NCI-H526 treated with DMSO at 0.1 percent for 48 hours (cell line): Measurements from ENCODE around the gene IL15RA.
"Not testable (repeated sequence)": the region's sequence is repeated elsewhere in the genome, so short reads cannot be mapped to it uniquely, and the experiment has no call there.

ENCODE experiments used
- DNase-seq: peaks from one replicate; lab custom pipeline; 2025; lab: John Stamatoyannopoulos, UW

The IL15RA gene

GRCh38 chr10:6006546-6006945, 29.2 kb upstream of the IL15RA start:
- no peak for DNase-seq

GRCh38 chr10:6005856-6006395, 28.6 kb upstream of the IL15RA start:
- no peak for DNase-seq

DNA sequence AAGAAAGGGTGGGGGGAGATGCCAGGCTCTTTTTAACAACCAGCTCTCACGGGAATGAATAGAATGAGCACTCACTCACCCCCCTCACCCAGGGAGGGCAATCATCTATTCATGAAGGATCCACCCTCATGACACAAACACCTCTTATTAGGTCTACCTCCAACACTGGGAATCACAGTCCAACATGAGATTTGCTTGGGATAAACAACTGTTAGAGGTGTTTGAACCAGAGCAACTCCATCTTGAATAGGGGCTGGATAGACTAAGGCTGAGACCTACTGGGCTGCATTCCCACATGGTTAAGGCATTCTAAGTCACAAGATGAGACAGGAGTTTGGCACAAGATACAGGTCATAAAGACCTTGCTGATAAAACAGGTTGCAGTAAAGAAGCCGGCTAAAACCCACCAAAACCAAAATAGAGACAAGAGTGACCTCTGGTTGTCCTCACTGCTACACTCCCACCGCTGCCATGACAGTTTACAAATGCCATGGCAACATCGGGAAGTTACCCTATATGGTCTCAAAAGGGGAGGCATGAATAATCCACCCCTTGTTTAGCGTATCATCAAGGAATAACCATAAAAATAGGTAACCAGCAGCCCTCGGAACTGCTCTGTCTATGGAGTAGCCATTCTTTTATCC, 27.9 kb upstream of the IL15RA start:
- not testable (repeated sequence) for DNase-seq

- no peak for DNase-seq
Observed at GRCh38 chr10:6002809-6003510, 25.6 kb upstream of the IL15RA start.

GRCh38 chr10:5999440-6000165, 22.3 kb upstream of the IL15RA start:
- no peak for DNase-seq

DNA sequence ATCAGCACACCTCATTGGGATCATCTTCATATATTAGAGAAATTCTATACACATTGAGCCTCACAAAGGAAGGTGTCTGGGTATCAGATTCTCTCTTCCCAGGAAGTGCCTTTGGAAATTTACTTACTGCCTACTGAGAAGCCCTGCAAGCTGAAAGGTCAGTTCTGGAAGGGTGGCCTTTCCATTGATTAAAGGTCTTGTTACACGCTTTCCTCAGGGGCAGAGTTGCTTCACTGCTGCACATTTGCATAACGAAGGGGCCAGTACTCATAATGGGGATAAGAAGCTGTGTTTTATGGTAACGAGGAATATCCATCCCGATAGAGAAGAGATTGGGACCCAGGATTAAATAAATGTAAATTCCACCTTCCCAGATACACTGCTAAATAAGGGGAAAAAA, 19.4 kb upstream of the IL15RA start:
- peak; percentile 7 for DNase-seq

DNA sequence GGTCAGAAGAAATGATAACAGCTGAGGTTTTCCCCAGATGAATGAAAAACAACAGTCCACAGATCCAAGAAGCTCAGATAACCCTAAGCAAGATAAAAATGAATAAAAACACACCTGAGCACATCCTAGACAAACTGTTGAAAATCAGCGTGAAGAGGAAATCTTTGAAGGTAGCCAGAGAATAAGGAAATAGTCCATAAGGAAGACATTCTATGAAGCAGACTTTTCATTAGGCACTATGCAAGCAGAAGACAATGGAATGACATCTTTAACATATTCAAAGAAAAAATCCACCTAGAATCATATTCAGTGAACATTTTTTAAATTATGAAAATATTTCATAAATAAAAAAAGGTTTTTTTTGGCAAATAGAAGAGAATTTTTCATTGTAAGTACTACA, 15.1 kb upstream of the IL15RA start:
- DNase-seq = no peak

DNA sequence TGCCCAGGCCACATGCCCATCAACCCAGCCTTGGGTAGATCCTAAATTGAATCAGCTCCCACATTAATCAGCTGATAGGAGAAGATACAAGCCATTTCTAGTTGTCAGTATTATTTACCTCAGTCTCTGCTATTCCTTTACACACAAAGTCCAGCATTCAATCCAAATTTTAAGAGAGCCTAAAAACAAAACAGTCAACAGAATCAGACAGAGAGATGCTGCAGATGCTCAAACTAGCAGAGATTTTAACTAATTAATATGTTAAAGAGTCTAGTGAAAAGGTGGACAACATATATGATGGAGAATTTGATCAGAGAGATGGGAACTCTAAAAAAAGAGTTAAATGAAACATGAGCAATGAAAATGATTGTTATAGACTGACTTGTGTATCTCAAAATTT, 14.4 kb upstream of the IL15RA start:
- DNase-seq = no peak

DNA sequence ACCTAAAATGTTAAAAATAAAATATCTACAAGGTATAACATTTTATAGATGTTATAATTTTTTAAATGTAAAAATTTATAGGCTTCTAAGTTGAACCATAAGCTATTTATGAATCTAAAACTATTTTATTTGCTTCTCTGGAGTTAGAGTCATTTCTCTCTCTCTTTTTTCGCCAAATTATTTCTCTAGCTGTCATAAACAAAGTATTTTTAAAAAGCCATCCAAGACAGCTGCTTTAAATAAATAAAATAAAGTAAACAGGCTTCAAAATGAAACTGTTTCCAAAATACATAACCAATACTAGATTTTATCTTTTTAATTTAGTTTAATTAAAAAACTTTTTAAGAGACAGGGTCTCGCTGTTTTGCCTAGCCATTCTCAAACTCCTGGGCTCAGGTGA, 12.4 kb upstream of the IL15RA start:
- DNase-seq = no peak

GRCh38 chr10:5988336-5988920, 11.1 kb upstream of the IL15RA start:
- no peak for DNase-seq

GRCh38 chr10:5987747-5988146, 10.4 kb upstream of the IL15RA start:
- no peak for DNase-seq

- DNase-seq = no peak
Observed at GRCh38 chr10:5985029-5985428, 7.7 kb upstream of the IL15RA start.

- no peak for DNase-seq
Observed at GRCh38 chr10:5983774-5984173, 6.4 kb upstream of the IL15RA start.

DNA sequence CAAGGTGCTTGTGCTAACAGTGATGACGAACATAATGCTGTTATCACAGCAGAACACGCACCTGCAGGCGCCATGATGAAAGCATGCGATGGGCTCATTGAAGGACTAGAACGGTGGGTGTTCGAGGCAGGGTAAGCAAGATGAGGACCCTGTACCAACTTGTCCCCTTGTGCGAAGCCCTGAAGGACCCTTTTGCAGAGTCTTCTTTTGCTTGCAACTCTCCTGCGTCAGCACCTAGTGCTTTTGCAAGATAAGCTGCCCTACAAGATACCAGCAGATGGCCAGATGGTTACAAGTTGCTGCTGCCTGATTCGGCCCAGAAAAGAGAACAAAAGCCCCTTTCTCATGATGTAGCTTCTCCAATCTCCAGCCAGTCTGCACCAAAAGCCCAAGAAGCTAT, 4.2 kb upstream of the IL15RA start:
- DNase-seq = no peak

GRCh38 chr10:5978230-5978489, 817 bp upstream of the IL15RA start:
- DNase-seq = no peak

GRCh38 chr10:5976512-5977470, 552 bp downstream of the IL15RA start:
- DNase-seq = no peak

- DNase-seq = no peak
Observed at GRCh38 chr10:5975641-5976473, 1.5 kb downstream of the IL15RA start.

GRCh38 chr10:5973069-5973468, 4.3 kb downstream of the IL15RA start:
- no peak for DNase-seq

DNA sequence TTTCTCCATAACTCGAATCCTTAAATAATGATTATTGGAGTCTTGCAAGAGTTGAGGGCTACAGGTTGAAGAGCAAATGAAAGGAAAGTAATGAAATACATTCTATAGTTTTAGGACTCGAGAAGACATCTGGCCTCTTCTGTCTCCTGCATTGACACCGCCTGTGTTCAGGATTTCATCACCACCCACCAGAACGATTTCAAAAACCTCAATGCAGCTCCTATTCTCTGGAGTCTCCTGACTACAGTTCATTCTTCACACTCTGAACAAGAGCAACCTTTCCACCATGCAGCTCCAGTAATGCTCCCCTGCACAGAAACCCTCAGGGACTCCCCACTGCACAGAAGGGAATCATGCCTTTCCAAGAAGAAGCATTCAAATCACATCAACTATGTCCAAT, 5.5 kb downstream of the IL15RA start:
- no peak for DNase-seq

GRCh38 chr10:5971315-5971832, 6.0 kb downstream of the IL15RA start:
- no peak for DNase-seq

GRCh38 chr10:5970527-5970926, 6.8 kb downstream of the IL15RA start:
- no peak for DNase-seq
